ENCODE data around the gene OCRL.

The OCRL gene

DNA sequence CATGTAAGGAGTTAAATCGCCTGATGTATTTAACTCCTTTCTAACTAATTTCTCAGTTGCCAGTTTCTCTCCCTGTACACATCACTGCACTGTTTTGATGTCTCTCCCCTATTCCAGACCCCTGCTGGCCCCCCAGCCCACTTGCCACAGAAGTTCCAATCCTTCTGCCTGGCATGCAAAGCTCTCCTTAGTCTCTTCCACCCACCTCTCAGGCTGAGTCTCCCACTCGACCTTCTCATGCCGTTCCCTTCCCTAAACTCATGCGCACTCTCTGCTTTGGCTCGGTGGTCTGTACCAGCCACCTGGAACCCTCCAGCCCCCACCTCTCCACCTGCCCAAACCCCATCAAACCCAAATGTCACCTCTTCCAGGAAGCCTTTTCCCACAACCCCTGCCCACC, 57.8 kb downstream of the OCRL start:
- no peak for DNase-seq (ENCODE audit: low read depth)
- H3K4me3 ChIP-seq (ENCODE audit: low read length): no peak overlapping the region
- TF ChIP-seq, protein P1, sequence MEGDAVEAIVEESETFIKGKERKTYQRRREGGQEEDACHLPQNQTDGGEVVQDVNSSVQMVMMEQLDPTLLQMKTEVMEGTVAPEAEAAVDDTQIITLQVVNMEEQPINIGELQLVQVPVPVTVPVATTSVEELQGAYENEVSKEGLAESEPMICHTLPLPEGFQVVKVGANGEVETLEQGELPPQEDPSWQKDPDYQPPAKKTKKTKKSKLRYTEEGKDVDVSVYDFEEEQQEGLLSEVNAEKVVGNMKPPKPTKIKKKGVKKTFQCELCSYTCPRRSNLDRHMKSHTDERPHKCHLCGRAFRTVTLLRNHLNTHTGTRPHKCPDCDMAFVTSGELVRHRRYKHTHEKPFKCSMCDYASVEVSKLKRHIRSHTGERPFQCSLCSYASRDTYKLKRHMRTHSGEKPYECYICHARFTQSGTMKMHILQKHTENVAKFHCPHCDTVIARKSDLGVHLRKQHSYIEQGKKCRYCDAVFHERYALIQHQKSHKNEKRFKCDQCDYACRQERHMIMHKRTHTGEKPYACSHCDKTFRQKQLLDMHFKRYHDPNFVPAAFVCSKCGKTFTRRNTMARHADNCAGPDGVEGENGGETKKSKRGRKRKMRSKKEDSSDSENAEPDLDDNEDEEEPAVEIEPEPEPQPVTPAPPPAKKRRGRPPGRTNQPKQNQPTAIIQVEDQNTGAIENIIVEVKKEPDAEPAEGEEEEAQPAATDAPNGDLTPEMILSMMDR (conservative IDR thresholded peaks at IDR 0.05; ENCODE audit: low read depth, low read length): no peak

DNA sequence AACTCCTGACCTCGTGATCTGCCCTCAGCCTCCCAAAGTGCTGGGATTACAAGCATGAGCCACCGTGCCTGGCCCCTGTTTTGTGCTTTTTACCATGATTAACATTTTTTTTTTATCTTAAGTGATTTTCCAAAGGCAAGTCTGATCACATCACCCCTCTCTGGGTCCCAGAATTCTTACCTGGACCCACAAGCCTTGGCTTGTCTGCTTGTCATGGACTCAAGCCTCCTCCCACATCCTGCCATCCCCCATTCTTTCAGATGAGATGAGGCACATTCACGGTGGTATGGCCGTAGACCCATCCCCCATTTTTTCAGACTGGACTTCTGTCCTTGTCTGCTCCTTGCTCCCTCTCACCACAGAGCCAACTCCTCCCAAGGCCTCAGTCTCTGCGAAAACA, 59.4 kb downstream of the OCRL start:
- TF ChIP-seq, protein P1 (conservative IDR thresholded peaks at IDR 0.05; ENCODE audit: low read depth, low read length): no peak
- no peak overlapping the region for H3K4me3 ChIP-seq (ENCODE audit: low read length)
- DNase-seq (ENCODE audit: low read depth): no peak

DNA sequence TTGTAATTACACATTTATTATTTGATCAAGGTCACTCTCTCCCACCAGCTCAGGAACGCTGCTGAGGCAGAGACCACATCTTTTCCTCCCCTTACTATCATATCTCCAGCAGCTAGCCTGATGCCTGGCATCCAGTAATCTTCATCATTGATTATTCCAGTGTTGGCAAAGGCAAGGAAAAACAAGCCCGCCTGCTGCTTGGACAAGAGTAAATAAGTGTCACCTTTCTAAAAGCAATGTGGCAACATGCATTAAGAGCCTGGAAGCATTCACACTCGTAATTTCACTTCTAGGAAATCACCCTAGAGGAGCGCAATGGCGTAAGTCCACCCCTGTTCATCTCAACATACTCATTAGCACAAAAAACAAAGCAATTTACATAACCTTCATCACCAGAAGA, 59.9 kb downstream of the OCRL start:
- DNase-seq (ENCODE audit: low read depth): no peak
- no peak overlapping the region for H3K4me3 ChIP-seq (ENCODE audit: low read length)
- TF ChIP-seq, protein P1 (conservative IDR thresholded peaks at IDR 0.05; ENCODE audit: low read depth, low read length): no peak

DNA sequence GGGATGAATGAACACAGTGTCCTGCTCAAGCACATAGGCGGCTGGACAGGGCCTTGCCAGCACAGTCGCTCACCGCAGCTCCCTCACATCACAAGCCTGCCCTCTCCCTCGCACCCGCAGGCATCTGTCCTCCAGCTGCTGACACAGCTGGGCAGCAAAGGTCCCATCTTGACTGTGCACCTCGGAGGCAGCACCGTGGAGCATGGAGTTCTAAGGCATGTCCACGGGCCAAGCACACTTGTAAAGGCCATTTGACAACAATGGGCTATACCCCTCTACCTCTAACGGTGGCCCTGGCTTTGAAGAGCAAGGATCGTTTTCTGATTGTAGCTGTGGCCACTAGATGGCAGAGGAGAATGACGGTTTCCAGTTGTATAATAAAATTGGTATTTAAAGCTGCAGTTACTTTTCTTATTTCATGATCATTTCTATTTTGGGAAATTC, 60.9 kb downstream of the OCRL start:
- no peak overlapping the region for H3K4me3 ChIP-seq (ENCODE audit: low read length)
- no peak for DNase-seq (ENCODE audit: low read depth)
- TF ChIP-seq, protein P1 (conservative IDR thresholded peaks at IDR 0.05; ENCODE audit: low read depth, low read length): peak; percentile 67

DNA sequence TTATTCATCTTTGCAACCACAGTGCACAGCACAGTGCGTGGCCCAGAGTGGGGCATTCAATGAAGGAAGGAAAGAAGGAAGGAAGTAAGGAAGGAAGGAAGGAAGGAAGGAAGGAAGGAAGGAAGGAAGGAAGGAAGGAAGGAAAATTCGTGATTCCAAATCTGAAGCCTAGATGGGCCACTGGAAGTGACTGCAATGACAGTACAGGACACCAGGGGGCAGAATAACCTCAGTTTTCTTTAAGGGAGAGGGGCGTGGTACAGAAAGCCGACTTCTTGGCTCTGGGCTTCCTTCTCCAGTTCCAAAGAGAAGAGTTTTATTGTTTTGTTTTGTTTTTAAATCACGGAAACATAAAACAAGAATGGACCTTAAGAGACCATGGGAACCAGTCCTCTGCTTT, 66.9 kb downstream of the OCRL start:
- DNase-seq (ENCODE audit: low read depth): no peak
- TF ChIP-seq, protein P1 (conservative IDR thresholded peaks at IDR 0.05; ENCODE audit: low read depth, low read length): peak; percentile 73
- no peak overlapping the region for H3K4me3 ChIP-seq (ENCODE audit: low read length)

DNA sequence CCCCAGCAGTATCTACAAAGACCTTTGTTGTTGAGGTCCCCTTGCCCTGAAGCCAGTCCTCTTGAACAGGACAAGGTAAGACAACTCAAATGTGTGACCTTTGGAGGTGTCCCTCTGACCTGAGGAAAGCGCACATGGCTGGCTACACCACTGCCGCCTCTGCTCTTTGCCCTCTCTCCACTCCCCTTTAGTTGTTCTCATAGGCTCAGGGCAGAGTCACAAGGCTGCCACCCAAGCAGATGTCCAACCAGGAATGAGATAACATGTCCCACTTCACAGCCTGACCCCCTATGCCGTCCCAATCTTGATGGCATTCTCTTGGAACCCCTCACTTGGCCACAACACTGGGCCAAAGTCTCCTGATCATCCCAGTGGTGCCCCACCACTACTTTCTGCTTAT, 68.4 kb downstream of the OCRL start:
- H3K4me3 ChIP-seq (ENCODE audit: low read length): no peak overlapping the region
- DNase-seq (ENCODE audit: low read depth): no peak
- TF ChIP-seq, protein P1 (conservative IDR thresholded peaks at IDR 0.05; ENCODE audit: low read depth, low read length): no peak

DNA sequence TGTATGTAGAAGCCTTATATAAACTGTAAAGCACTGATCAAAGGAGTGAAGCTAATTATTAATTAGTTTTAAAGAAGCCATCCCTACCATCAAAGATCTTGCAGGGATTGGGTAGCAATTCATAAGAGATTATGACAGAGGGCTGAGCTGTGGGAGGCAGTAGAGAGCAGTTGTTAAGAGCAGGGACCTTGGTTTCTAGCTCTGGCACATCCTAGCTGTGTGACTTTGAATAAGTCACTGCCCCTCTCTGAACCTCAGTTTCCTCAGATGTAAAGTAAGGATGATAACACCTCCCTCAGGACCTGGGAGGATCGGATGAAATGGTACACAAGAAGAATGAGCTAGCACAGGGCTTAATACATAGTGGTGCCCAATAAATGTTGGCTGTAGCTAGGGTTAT, 69.3 kb downstream of the OCRL start:
- TF ChIP-seq, protein P1 (conservative IDR thresholded peaks at IDR 0.05; ENCODE audit: low read depth, low read length): peak; percentile 13
- no peak for DNase-seq (ENCODE audit: low read depth)
- H3K4me3 ChIP-seq (ENCODE audit: low read length): no peak overlapping the region

All from retinal pigment epithelial cell (primary cell).